Right lobe of liver (tissue), 6 donors: ENCODE measurements around the gene SORBS2. TPM values are rescaled to one million over a fixed set of nuclear protein-coding genes. Genes with fewer than 3 reads are reported as not detected.

Source experiments
- ATAC-seq, 4 donors: fragments of 200-7000 bp; cut with Tn5 transposase; one replicate each; pipeline ENCODE4 v1.9.1; 2020; ENCODE audit warnings: mild to moderate bottlenecking in 4 of 4, moderate library complexity in 4 of 4
- DNase-seq, 3 donors: peaks; one replicate each; pipeline ENCODE4 v3.0.0-alpha.2; 2020
- H3K27ac ChIP-seq, 3 donors: fragments of 200-600 bp; one replicate each; pipeline ENCODE4 v1.8.0; 2022
- H3K27me3 ChIP-seq, 2 donors: fragments of 200-600 bp; one replicate each; pipeline ENCODE4 v1.8.0; 2022
- H3K36me3 ChIP-seq, 4 donors: fragments of 200-600 bp; sonication (generic) in 1 of 4; one replicate each; pipeline versions ENCODE4 v1.5.1 to v1.8.0; 2017 to 2022; ENCODE audit warnings: control low read depth in 1 of 4
- H3K4me1 ChIP-seq, 4 donors: fragments of 200-600 bp; sonication (generic) in 1 of 4; one replicate each; pipeline versions ENCODE4 v1.5.1 to v1.8.0; 2017 to 2022; ENCODE audit warnings: control low read depth in 1 of 4
- H3K4me3 ChIP-seq, 3 donors: fragments of 200-600 bp; one replicate each; pipeline ENCODE4 v1.8.0; 2022
- H3K9me3 ChIP-seq, 4 donors: fragments of 200-600 bp; sonication (generic) in 1 of 4; one replicate each; pipeline versions ENCODE4 v1.5.1 to v1.8.0; 2017 to 2022; ENCODE audit warnings: control low read depth in 1 of 4
- CTCF ChIP-seq, 4 donors: fragments of 200-600 bp in 3 of 4; fragments of 450-650 bp in 1 of 4; IDR thresholded peaks; one replicate each; pipeline versions ENCODE4 v1.5.1 to v1.8.0; 2016 to 2022; ENCODE audit warnings: antibody characterized with exemption in 4 of 4, mild to moderate bottlenecking in 2 of 4
- POLR2A ChIP-seq: fragments of 450-650 bp; IDR thresholded peaks from one replicate; pipeline ENCODE4 v1.6.1; 2017; ENCODE audit warnings: antibody characterized with exemption, mild to moderate bottlenecking
- whole genome bisulfite sequencing: methylation state at CpG from one replicate; pipeline ENCODE4 v1.1.6; 2018; ENCODE audit warnings: low coverage, low lambda C conversion rate; ENCODE audit not compliant: insufficient coverage; ENCODE audit errors: missing lambda C conversion rate; 5-methylcytosine and 5-hydroxymethylcytosine counted together
- intact Hi-C, 2 donors: fragments of 100-400 bp; cut with DNase I; formaldehyde crosslinking; loops; one replicate each; pipeline versions ENCODE4 v1.11.2 to v1.14.1; 2022
- total RNA-seq, 6 experiments: library from RNA; depleted of rRNA in 2 of 6; stranded (reverse); fragments of >200 nt in 2 of 6; fragmentation: NEBNext Ultra II Directional in 3 of 6; extraction: Animal tissue kit (Norgen Biotek cat#: 25700) in 3 of 6; gene quantifications; one replicate each; pipeline versions ENCODE4 v1.1.0 to v1.2.4, GENCODE V29; 2016 to 2023
- donor health status: DM: no; HTN: yes; CAD: no.
- donor health status: DM: no; HTN: no; CAD: no.
- donor health status: DM: no; HTN: no; CAD: no.
- donor health status: DM: no; HTN: yes; CAD: no.
- donor health status: DM: no; HTN: yes; CAD: no.

The SORBS2 gene
- total RNA-seq, 6 experiments from 2014 or later = 60.8 to 144 (median 107) TPM

- no peaks in the 10 kb centered on the region for H3K27me3 ChIP-seq
Observed at GRCh38 chr4:185736882-185737281, 75.1 kb downstream of the SORBS2 start.

GRCh38 chr4:185735866-185736400 lies 76.1 kb downstream of the SORBS2 start:
- no peak for TF ChIP-seq CTCF (IDR thresholded peaks at IDR 0.05)
- TF ChIP-seq POLR2A = no peak
- DNase-seq (no peak), ATAC-seq (no peak)
- intact Hi-C loops = no loop called here
- H3K36me3 ChIP-seq = peaks cover 0 to 8% (median 0%) of the 10 kb centered on the region in 4 donors
- 52% methylated on average over 4 of the region's 4 CpGs for WGBS
- H3K27me3 ChIP-seq = no peaks in the 10 kb centered on the region
- H3K9me3 ChIP-seq = no peaks in the 10 kb centered on the region
- H3K27ac ChIP-seq = peak overlapping the region in 2 of 3 donors; percentile 88 to 90
- peaks cover 0 to 45% (median 13%) of the 10 kb centered on the region in 4 donors for H3K4me1 ChIP-seq
- no peak overlapping the region for H3K4me3 ChIP-seq

More at GRCh38 chr4:185736882-185737281, 75.1 kb downstream of the SORBS2 start:
- 83% methylated on average over 4 of the region's 5 CpGs for WGBS
- Histone ChIP-seq H3K4me1 (peaks cover 0 to 53% (median 16%) of the 10 kb centered on the region in 4 donors), H3K27ac (peak overlapping the region in 2 of 3 donors; percentile 88 to 90), H3K4me3 (no peak overlapping the region), H3K36me3 (peaks cover 0 to 8% (median 0%) of the 10 kb centered on the region in 4 donors), H3K9me3 (no peaks in the 10 kb centered on the region)
- ATAC-seq (no peak), DNase-seq (no peak)
- no peak for TF ChIP-seq POLR2A
- no peak for TF ChIP-seq CTCF (IDR thresholded peaks at IDR 0.05)
- intact Hi-C loops = no loop called here

GRCh38 chr4:185734930-185735329 lies 77.1 kb downstream of the SORBS2 start:
- ATAC-seq (no peak), DNase-seq (no peak)
- Histone ChIP-seq H3K36me3 (peaks cover 0 to 8% (median 0%) of the 10 kb centered on the region in 4 donors), H3K4me3 (no peak overlapping the region), H3K4me1 (peaks cover 0 to 46% (median 11%) of the 10 kb centered on the region in 4 donors), H3K9me3 (no peaks in the 10 kb centered on the region), H3K27me3 (no peaks in the 10 kb centered on the region), H3K27ac (peak overlapping the region in 1 of 3 donors; percentile 2)
- 63% methylated on average over 2 of the region's 2 CpGs for WGBS
- intact Hi-C loops = no loop called here
- TF ChIP-seq CTCF (IDR thresholded peaks at IDR 0.05) = no peak
- TF ChIP-seq POLR2A = no peak

- no peak overlapping the region for H3K27ac ChIP-seq
- H3K4me3 ChIP-seq = no peak overlapping the region
- no peaks in the 10 kb centered on the region for H3K27me3 ChIP-seq
- H3K4me1 ChIP-seq = peaks cover 0 to 44% (median 9%) of the 10 kb centered on the region in 4 donors
- 85% methylated on average over 5 of the region's 5 CpGs for WGBS
- TF ChIP-seq CTCF (IDR thresholded peaks at IDR 0.05) (no peak), POLR2A (no peak)
- no peaks in the 10 kb centered on the region for H3K9me3 ChIP-seq
- ATAC-seq (no peak), DNase-seq (no peak)
- intact Hi-C loops = no loop called here
- peaks cover 0 to 8% (median 0%) of the 10 kb centered on the region in 4 donors for H3K36me3 ChIP-seq
Observed at GRCh38 chr4:185734214-185734613, 77.8 kb downstream of the SORBS2 start.
